Measurements from ENCODE around the gene TNNI3K.

The TNNI3K gene

DNA sequence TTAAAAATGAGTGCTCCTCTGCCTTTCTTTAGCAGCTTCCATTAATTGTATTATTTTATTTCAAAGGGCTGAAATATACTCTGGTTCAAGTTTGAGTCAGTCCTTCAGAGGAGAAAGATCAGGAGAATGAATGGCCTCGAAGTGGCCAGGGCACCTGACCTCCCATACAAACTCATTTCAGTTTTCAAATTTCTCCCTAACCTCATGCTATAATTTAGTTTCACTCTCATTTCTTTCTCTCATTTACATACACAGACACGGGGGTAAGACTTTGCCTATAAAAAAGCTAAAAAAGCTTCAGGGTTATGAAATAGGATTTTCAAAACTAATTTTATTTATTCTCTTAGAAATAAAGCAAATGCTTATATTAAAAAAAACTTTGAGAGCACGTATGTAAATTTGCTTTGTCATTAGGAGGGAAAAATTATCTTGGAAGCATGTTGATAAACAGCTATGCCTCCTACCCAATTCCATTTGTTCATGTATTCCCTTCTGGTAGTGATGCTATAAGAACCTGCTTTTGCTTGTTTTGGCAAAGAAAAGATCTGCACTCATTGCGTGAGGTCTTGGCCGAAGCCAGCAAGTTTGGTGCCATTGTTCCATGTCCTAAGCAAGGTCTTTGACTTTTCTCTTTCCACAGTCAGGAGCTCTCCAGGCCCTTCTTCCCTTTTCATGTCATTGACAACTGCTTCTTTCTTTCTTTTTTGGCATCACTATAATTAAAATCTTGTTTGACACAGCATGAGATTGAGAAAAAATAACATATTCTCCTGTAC lies 357.6 kb downstream of the TNNI3K start:
- DNase-seq: no peak
- no peak for TF ChIP-seq CTCF (IDR thresholded peaks at IDR 0.05; ENCODE audit: low read depth, low read length, missing control alignments)
- H3K27me3 ChIP-seq (replicated peaks): no peaks in the 10 kb centered on the region
- in situ Hi-C loops (cut with HindIII; ENCODE audit: low pct_ligation_motif_present, low sequenced_read_pairs): no loop called here
- no peak overlapping the region for H3K4me3 ChIP-seq (ENCODE audit: low read depth, low read length)
- H3K27ac ChIP-seq: no peak overlapping the region
- no peaks in the 10 kb centered on the region for H3K36me3 ChIP-seq (replicated peaks)

Measured in brain microvascular endothelial cell (primary cell).